RWPE1 (cell line): Measurements from ENCODE around the gene PRR23E.

Experiments used
- CTCF ChIA-PET: fragments of 350-600 bp; sonication (Branson Sonifier 250); formaldehyde crosslinking; extraction: SDS; loops from one replicate; lab custom pipeline; 2021; lab: Yijun Ruan, JAX
- POLR2A ChIA-PET: fragments of 400-600 bp; formaldehyde crosslinking; extraction: SDS; loops from one replicate; lab custom pipeline; 2020; ENCODE audit warnings: antibody characterized with exemption; ENCODE audit not compliant: low non-redundant PET; lab: Yijun Ruan, JAX
- DNase-seq: peaks from one replicate; pipeline ENCODE4 v3.0.0; 2012; ENCODE audit warnings: low spot score
- H3K27ac ChIP-seq: fragments of 450-650 bp; 2 replicates; pipeline ENCODE4 v1.5.1; 2017
- CTCF ChIP-seq: fragments of 450-650 bp; conservative IDR thresholded peaks from 2 replicates; pipeline ENCODE4 v1.5.1; 2017; ENCODE audit warnings: low read depth, mild to moderate bottlenecking

Gene PRR23E

GRCh38 chr3:127170814-127171213, 22.1 kb upstream of the PRR23E start:
- POLR2A ChIA-PET, result no interaction called here
- TF ChIP-seq CTCF, result no peak
- DNase-seq, result peak; percentile 39
- CTCF ChIA-PET, result interaction anchor here (0.6 kb wide), 1 partner anchor 67 kb away, joined by 3 read pairs; no protein-coding TSS in a partner anchor
- H3K27ac ChIP-seq, result no peak overlapping the region

- ChIA-PET CTCF (no interaction called here), POLR2A (no interaction called here)
- no peak for TF ChIP-seq CTCF
- no peak for DNase-seq
- no peak overlapping the region for H3K27ac ChIP-seq
Observed at GRCh38 chr3:127171320-127171719, 21.6 kb upstream of the PRR23E start.

GRCh38 chr3:127171721-127172120, 21.2 kb upstream of the PRR23E start:
- no peak for DNase-seq
- ChIA-PET CTCF (no interaction called here), POLR2A (no interaction called here)

GRCh38 chr3:127172211-127172610, 20.7 kb upstream of the PRR23E start:
- CTCF ChIA-PET, result no interaction called here
- no peak for TF ChIP-seq CTCF
- POLR2A ChIA-PET, result no interaction called here
- DNase-seq, result no peak
- H3K27ac ChIP-seq, result no peak overlapping the region

More at GRCh38 chr3:127171721-127172120, 21.2 kb upstream of the PRR23E start:
- no peak overlapping the region for H3K27ac ChIP-seq
- TF ChIP-seq CTCF, result no peak

- DNase-seq, result peak; percentile 62
- no peak for TF ChIP-seq CTCF
- POLR2A ChIA-PET, result no interaction called here
- CTCF ChIA-PET, result no interaction called here
- no peak overlapping the region for H3K27ac ChIP-seq
Observed at GRCh38 chr3:127172781-127173515, 20.0 kb upstream of the PRR23E start.

- ChIA-PET POLR2A (no interaction called here), CTCF (no interaction called here)
- DNase-seq, result no peak
- no peak for TF ChIP-seq CTCF
- H3K27ac ChIP-seq, result no peak overlapping the region
Observed at GRCh38 chr3:127173516-127174166, 19.3 kb upstream of the PRR23E start.
